WTC11 (cell line): ENCODE results near the gene SHF. TPM values are rescaled to one million over a fixed set of nuclear protein-coding genes. Genes with fewer than 3 reads are reported as not detected.

Experiments used
- ATAC-seq: fragments of 200-7000 bp; cut with Tn5 transposase; 2 replicates; pipeline ENCODE4 v1.10.0; 2021; ENCODE audit warnings: mild to moderate bottlenecking, moderate library complexity
- CTCF ChIA-PET: fragments of 300-600 bp; sonication (Branson Sonifier 250); formaldehyde crosslinking; loops from one replicate; lab custom pipeline; 2021; ENCODE audit warnings: antibody characterized with exemption; lab: Charles Lee
- POLR2A ChIA-PET: fragments of 350-600 bp; sonication (Branson Sonifier 250); formaldehyde crosslinking; loops from one replicate; lab custom pipeline; 2021; ENCODE audit warnings: antibody characterized with exemption; lab: Charles Lee
- DNase-seq: peaks from one replicate; pipeline ENCODE4 v3.0.0; 2021; ENCODE audit warnings: low spot score
- H3K27ac Mint-ChIP-seq: 2 replicates; pipeline ENCODE4 v1.8.0; 2021; ENCODE audit warnings: mixed read lengths
- H3K27me3 Mint-ChIP-seq: 2 replicates; pipeline ENCODE4 v1.8.0; 2021; ENCODE audit warnings: low read depth, mild to moderate bottlenecking, moderate library complexity, mixed read lengths
- H3K36me3 Mint-ChIP-seq: 2 replicates; pipeline ENCODE4 v1.8.0; 2021; ENCODE audit warnings: mixed read lengths
- H3K4me1 Mint-ChIP-seq: 2 replicates; pipeline ENCODE4 v1.8.0; 2022; ENCODE audit warnings: mixed read lengths
- H3K4me3 Mint-ChIP-seq: 2 replicates; pipeline ENCODE4 v1.8.0; 2021; ENCODE audit warnings: mild to moderate bottlenecking, moderate library complexity, mixed read lengths
- H3K9me3 Mint-ChIP-seq: 2 replicates; pipeline ENCODE4 v1.8.0; 2021; ENCODE audit warnings: mixed read lengths
- AFF4 ChIP-seq: sonication (generic); formaldehyde crosslinking; IDR thresholded peaks from 2 replicates; pipeline ENCODE4 v1.8.1; 2023; ENCODE audit warnings: mild to moderate bottlenecking, missing genetic modification reagents, borderline replicate concordance
- AR ChIP-seq: fragments of 250-450 bp; sonication (Bioruptor Pico); IDR thresholded peaks from 2 replicates; pipeline ENCODE4 v1.9.0; 2021; ENCODE audit warnings: mild to moderate bottlenecking
- ATF3 ChIP-seq: sonication (generic); formaldehyde crosslinking; conservative IDR thresholded peaks from 2 replicates; pipeline ENCODE4 v1.8.1; 2022; ENCODE audit warnings: mild to moderate bottlenecking, missing genetic modification reagents
- CREM ChIP-seq: sonication (generic); formaldehyde crosslinking; IDR thresholded peaks from 2 replicates; pipeline ENCODE4 v1.8.1; 2022; ENCODE audit warnings: mild to moderate bottlenecking, missing genetic modification reagents, moderate library complexity
- FOXK1 ChIP-seq: sonication (generic); formaldehyde crosslinking; IDR thresholded peaks from 2 replicates; pipeline ENCODE4 v1.8.0; 2022; ENCODE audit warnings: mild to moderate bottlenecking, moderate library complexity, missing genetic modification reagents
- GTF2I ChIP-seq: fragments of 250-450 bp; sonication (Bioruptor Pico); conservative IDR thresholded peaks from 2 replicates; pipeline ENCODE4 v1.4.0; 2021; ENCODE audit warnings: mild to moderate bottlenecking
- HMGXB4 ChIP-seq: sonication (generic); formaldehyde crosslinking; IDR thresholded peaks from 2 replicates; pipeline ENCODE4 v1.8.1; 2023; ENCODE audit warnings: mild to moderate bottlenecking, moderate library complexity, missing genetic modification reagents
- JUN ChIP-seq: sonication (generic); formaldehyde crosslinking; IDR thresholded peaks from 2 replicates; pipeline ENCODE4 v1.8.0; 2023; ENCODE audit warnings: mild to moderate bottlenecking, missing genetic modification reagents
- MLX ChIP-seq: sonication (generic); formaldehyde crosslinking; IDR thresholded peaks from 2 replicates; pipeline ENCODE4 v1.8.1; 2023; ENCODE audit warnings: mild to moderate bottlenecking, missing genetic modification reagents, moderate library complexity
- NFYB ChIP-seq: sonication (generic); formaldehyde crosslinking; conservative IDR thresholded peaks from 2 replicates; pipeline ENCODE4 v1.8.0; 2022; ENCODE audit warnings: low read depth, missing genetic modification reagents
- NR1H2 ChIP-seq: sonication (generic); formaldehyde crosslinking; IDR thresholded peaks from 2 replicates; pipeline ENCODE4 v1.9.0; 2021; ENCODE audit warnings: mild to moderate bottlenecking, moderate library complexity, missing genetic modification reagents
- NR2C2 ChIP-seq: sonication (generic); formaldehyde crosslinking; IDR thresholded peaks from 2 replicates; pipeline ENCODE4 v1.8.0; 2022; ENCODE audit warnings: mild to moderate bottlenecking, missing genetic modification reagents
- NR3C1 ChIP-seq: sonication (generic); formaldehyde crosslinking; conservative IDR thresholded peaks from 2 replicates; pipeline ENCODE4 v1.8.1; 2023; ENCODE audit warnings: low read depth, mild to moderate bottlenecking, missing genetic modification reagents
- PRRX2 ChIP-seq: fragments of 250-450 bp; sonication (Bioruptor Pico); IDR thresholded peaks from 2 replicates; pipeline ENCODE4 v1.8.0; 2021; ENCODE audit warnings: mild to moderate bottlenecking
- SMAD3 ChIP-seq: sonication (generic); formaldehyde crosslinking; IDR thresholded peaks from 2 replicates; pipeline ENCODE4 v1.8.0; 2022; ENCODE audit warnings: missing genetic modification reagents, mild to moderate bottlenecking, borderline replicate concordance
- SP1 ChIP-seq: sonication (generic); formaldehyde crosslinking; conservative IDR thresholded peaks from 2 replicates; pipeline ENCODE4 v1.8.1; 2022; ENCODE audit warnings: missing genetic modification reagents
- TP53 ChIP-seq: sonication (generic); formaldehyde crosslinking; IDR thresholded peaks from 2 replicates; pipeline ENCODE4 v1.8.1; 2023; ENCODE audit warnings: mild to moderate bottlenecking, missing genetic modification reagents
- ZNF121 ChIP-seq: sonication (generic); formaldehyde crosslinking; IDR thresholded peaks from 2 replicates; pipeline ENCODE4 v1.8.0; 2023; ENCODE audit warnings: missing genetic modification reagents
- total RNA-seq: library from RNA; stranded (reverse); gene quantifications from 3 replicates; pipeline ENCODE4 v1.2.3, GENCODE V29; 2021

SHF gene
- total RNA-seq, 1 experiment from 2014 or later, result 30.6 TPM

GRCh38 chr15:45205192-45205591, 17.4 kb upstream of the SHF start (continued):
- no peak for TF ChIP-seq AFF4 (CRISPR knock-in tag)
- TF ChIP-seq ZNF121, result 0 out of 2 replicates have a peak, but pooled peaks have one; percentile 75
- no peak for TF ChIP-seq NR3C1 (CRISPR knock-in tag)
- TF ChIP-seq NR1H2 (CRISPR knock-in tag), result no peak
- TF ChIP-seq SP1, result no peak
- TF ChIP-seq NFYB (CRISPR knock-in tag), result no peak
- no peak for TF ChIP-seq GTF2I
- TF ChIP-seq SMAD3 (CRISPR knock-in tag), result no peak
- no peak for TF ChIP-seq TP53 (CRISPR knock-in tag)
- no peak for TF ChIP-seq FOXK1 (CRISPR knock-in tag)

- peaks cover 15% of the 10 kb centered on the region for H3K27me3 Mint-ChIP-seq
- ChIA-PET CTCF (interaction anchor here (0.9 to 9.5 kb wide), 4 partner anchors 23 to 74 kb away, joined by 3 to 156 read pairs (median 9); no protein-coding TSS in a partner anchor), POLR2A (no interaction called here)
- no peak overlapping the region for H3K4me3 Mint-ChIP-seq
- H3K4me1 Mint-ChIP-seq, result no peaks in the 10 kb centered on the region
- DNase-seq, result no peak
- no peak for TF ChIP-seq MLX (CRISPR knock-in tag)
- no peak for TF ChIP-seq NR2C2 (CRISPR knock-in tag)
- no peak for TF ChIP-seq JUN (CRISPR knock-in tag)
- no peak for TF ChIP-seq HMGXB4 (CRISPR knock-in tag)
- TF ChIP-seq CREM, result no peak
- TF ChIP-seq ATF3 (CRISPR knock-in tag), result no peak
- TF ChIP-seq PRRX2 (CRISPR knock-in tag), result no peak
- TF ChIP-seq AR, result no peak
- H3K36me3 Mint-ChIP-seq, result no peaks in the 10 kb centered on the region
- ATAC-seq, result no peak
- no peak overlapping the region for H3K27ac Mint-ChIP-seq
- H3K9me3 Mint-ChIP-seq, result no peaks in the 10 kb centered on the region
Observed at GRCh38 chr15:45203182-45203581, 15.4 kb upstream of the SHF start.
